H1 (cell line): ENCODE data around the gene HSFX4. TPM values are rescaled to one million over a fixed set of nuclear protein-coding genes. Genes with fewer than 3 reads are reported as not detected.

Experiments
- ATF2 ChIP-seq: IDR thresholded peaks from 2 replicates; pipeline ENCODE4 v1.6.1; 2012; ENCODE audit warnings: low read length, inconsistent platforms
- CBX8 ChIP-seq: fragments of 300-800, 300-1000 bp; sonication (generic); IDR thresholded peaks from 2 replicates; pipeline ENCODE4 v1.7.1; 2016; ENCODE audit warnings: low read depth, low read length, borderline replicate concordance
- KDM5A ChIP-seq: fragments of 200-600 bp; IDR thresholded peaks from 2 replicates; pipeline ENCODE4 v1.7.1; 2012; ENCODE audit warnings: mild to moderate bottlenecking, low read length, inconsistent platforms, mixed read lengths
- MAX ChIP-seq: IDR thresholded peaks from 2 replicates; pipeline ENCODE4 v1.6.1; 2012; ENCODE audit warnings: inconsistent platforms
- POLR2A ChIP-seq, 2 experiments: IDR thresholded peaks; 1 replicate in 1 of 2; 2 replicates in 1 of 2; pipeline ENCODE4 v1.6.1; 2011; ENCODE audit warnings: low read depth in 2 of 2, low read length in 2 of 2, mild to moderate bottlenecking in 2 of 2; ENCODE audit errors: control extremely low read depth in 1 of 2
- SAP30 ChIP-seq: fragments of 300-600 bp; sonication (generic); IDR thresholded peaks from 2 replicates; pipeline ENCODE4 v1.7.1; 2012; ENCODE audit warnings: low read length, moderate library complexity, mild to moderate bottlenecking, inconsistent platforms; ENCODE audit not compliant: insufficient read depth, insufficient replicate concordance
- SIX5 ChIP-seq: IDR thresholded peaks from 2 replicates; pipeline ENCODE4 v1.6.1; 2011; ENCODE audit warnings: mild to moderate bottlenecking, low read depth, low read length
- polyA plus RNA-seq, 7 experiments: library from polyadenylated mRNA; depleted of rRNA in 3 of 7; stranded (reverse) in 5 of 7; unstranded in 2 of 7; fragments of >200 nt in 5 of 7; fragments of 200-250 nt in 2 of 7; gene quantifications; 1 replicate in 5 of 7; 2 replicates in 1 of 7; 4 replicates in 1 of 7; pipeline versions ENCODE4 v1.2.1 to v1.2.3, GENCODE V29; 2011 to 2013; ENCODE audit warnings: missing spikeins in 2 of 7, mixed read lengths in 2 of 7
- total RNA-seq: library from RNA; stranded (reverse); fragmentation: NEBNext Ultra II Directional; extraction: Animal tissue kit (Norgen Biotek cat#: 25700); gene quantifications from 2 replicates; pipeline ENCODE4 v1.2.1, GENCODE V29; 2021

The HSFX4 gene
- total and polyA plus RNA-seq, 2 of the 8 experiments (the other 6 are each of a cell fraction or from before 2014, with no cell fraction given): not detected

- TF ChIP-seq CBX8 (no peak), MAX (no peak), SIX5 (no peak), KDM5A (no peak), ATF2 (no peak), POLR2A (IDR thresholded peaks at IDR 0.05; ENCODE audit: control extremely low read depth in 1 of 2, low read depth in 2 of 2, low read length in 2 of 2) (no peak), SAP30 (no peak)
Measured at GRCh38 chrX:149909324-149910177, 19.8 kb upstream of the HSFX4 start (continued).
